IMR-90 (cell line): ENCODE data around the gene AMBRA1. TPM values are rescaled to one million over a fixed set of nuclear protein-coding genes. Genes with fewer than 3 reads are reported as not detected.

Experiments used
- ATAC-seq: fragments of 200-7000 bp; cut with Tn5 transposase; 2 replicates; pipeline ENCODE4 v1.9.1; 2020; ENCODE audit warnings: low read depth, mild to moderate bottlenecking, moderate library complexity
- BruUV-seq: library from RNA; stranded (reverse); fragments of 400-500 nt; replicated peaks from 2 replicates; lab custom pipeline; 2021; lab: Mats Ljungman, UMichigan
- CTCF ChIA-PET: fragments of 300-600 bp; formaldehyde crosslinking; extraction: SDS; loops from one replicate; lab custom pipeline; 2021; ENCODE audit warnings: antibody characterized with exemption; lab: Yijun Ruan, JAX
- POLR2A ChIA-PET: fragments of 300-600 bp; sonication (Branson Sonifier 250); formaldehyde crosslinking; loops from one replicate; lab custom pipeline; 2022; ENCODE audit warnings: antibody characterized with exemption; ENCODE audit not compliant: unreplicated experiment; lab: Charles Lee
- DNase-seq: peaks from one replicate; pipeline ENCODE4 v3.0.0; 2013
- H2AFZ ChIP-seq: replicated peaks from 2 replicates; pipeline ENCODE3; 2013; ENCODE audit warnings: low read length, mild to moderate bottlenecking; ENCODE audit not compliant: poor library complexity
- H2AK5ac ChIP-seq: 2 replicates; pipeline ENCODE4 v1.6.1; 2013; ENCODE audit warnings: low read depth, low read length, inconsistent platforms
- H2AK9ac ChIP-seq: replicated peaks from 2 replicates; pipeline ENCODE3; 2013; ENCODE audit warnings: mild to moderate bottlenecking, low read depth, low read length, moderate library complexity; ENCODE audit not compliant: poor library complexity
- H2BK120ac ChIP-seq: 2 replicates; pipeline ENCODE4 v1.6.1; 2013; ENCODE audit warnings: low read depth, low read length, inconsistent platforms
- H2BK15ac ChIP-seq: 3 replicates; pipeline ENCODE4 v1.6.1; 2013; ENCODE audit warnings: low read depth, low read length, inconsistent platforms
- H2BK20ac ChIP-seq: 2 replicates; pipeline ENCODE4 v1.6.1; 2013; ENCODE audit warnings: low read depth, mild to moderate bottlenecking, inconsistent platforms, low read length, moderate library complexity
- H2BK5ac ChIP-seq: 2 replicates; pipeline ENCODE4 v1.6.1; 2013; ENCODE audit warnings: mild to moderate bottlenecking, low read depth, low read length, inconsistent platforms; ENCODE audit not compliant: poor library complexity, severe bottlenecking
- H3K14ac ChIP-seq: replicated peaks from 2 replicates; pipeline ENCODE4 v1.6.1; 2013; ENCODE audit warnings: low read depth, low read length, inconsistent platforms
- H3K18ac ChIP-seq: 2 replicates; pipeline ENCODE4 v1.6.1; 2013; ENCODE audit warnings: low read depth, low read length, control low read depth
- H3K23ac ChIP-seq: 2 replicates; pipeline ENCODE4 v1.6.1; 2013; ENCODE audit warnings: low read depth, low read length, inconsistent platforms
- H3K27ac ChIP-seq: 2 replicates; pipeline ENCODE4 v1.5.1; 2013; ENCODE audit warnings: mild to moderate bottlenecking, control low read depth, low read length; ENCODE audit not compliant: insufficient read depth
- H3K27me3 ChIP-seq: 2 replicates; pipeline ENCODE4 v1.6.1; 2013; ENCODE audit warnings: low read length; ENCODE audit not compliant: control insufficient read depth, insufficient read depth
- H3K36me3 ChIP-seq: 2 replicates; pipeline ENCODE4 v1.6.1; 2013; ENCODE audit warnings: low read length, mixed read lengths; ENCODE audit not compliant: control insufficient read depth, insufficient read depth
- H3K4ac ChIP-seq: 2 replicates; pipeline ENCODE4 v1.6.1; 2013; ENCODE audit warnings: low read depth, low read length, inconsistent platforms
- H3K4me1 ChIP-seq: 2 replicates; pipeline ENCODE4 v1.6.1; 2013; ENCODE audit warnings: low read length, mixed read lengths; ENCODE audit not compliant: control insufficient read depth, insufficient read depth
- H3K4me2 ChIP-seq: 2 replicates; pipeline ENCODE4 v1.6.1; 2013; ENCODE audit warnings: low read depth, mild to moderate bottlenecking, control low read depth, low read length, moderate library complexity
- H3K4me3 ChIP-seq: 2 replicates; pipeline ENCODE4 v1.5.1; 2013; ENCODE audit warnings: low read depth, mild to moderate bottlenecking, control low read depth, low read length, moderate library complexity; ENCODE audit not compliant: insufficient read depth
- H3K56ac ChIP-seq: 2 replicates; pipeline ENCODE4 v1.6.1; 2013; ENCODE audit warnings: low read length, inconsistent platforms; ENCODE audit not compliant: insufficient read depth; ENCODE audit errors: extremely low read depth
- H3K79me1 ChIP-seq, 2 experiments: 2 replicates each; pipeline ENCODE4 v1.6.1; 2013; ENCODE audit warnings: low read length in 2 of 2, inconsistent platforms in 1 of 2, low read depth in 1 of 2
- H3K9ac ChIP-seq: 2 replicates; pipeline ENCODE4 v1.6.1; 2013; ENCODE audit warnings: low read depth, low read length, control low read depth
- H3K9me1 ChIP-seq: 2 replicates; pipeline ENCODE4 v1.6.1; 2013; ENCODE audit warnings: low read length, inconsistent platforms; ENCODE audit not compliant: insufficient read depth
- H3K9me3 ChIP-seq: 2 replicates; pipeline ENCODE4 v1.6.1; 2013; ENCODE audit warnings: low read length; ENCODE audit not compliant: control insufficient read depth, insufficient read depth
- H4K20me1 ChIP-seq: 2 replicates; pipeline ENCODE4 v1.6.1; 2013; ENCODE audit warnings: low read length, inconsistent platforms; ENCODE audit not compliant: insufficient read depth
- H4K5ac ChIP-seq: 2 replicates; pipeline ENCODE4 v1.6.1; 2013; ENCODE audit warnings: mild to moderate bottlenecking, low read depth, low read length, control low read depth
- H4K8ac ChIP-seq, 2 experiments: 2 replicates each; pipeline ENCODE4 v1.6.1; 2013; ENCODE audit warnings: low read depth in 2 of 2, low read length in 2 of 2, control low read depth in 1 of 2, inconsistent platforms in 1 of 2
- H4K91ac ChIP-seq: 2 replicates; pipeline ENCODE4 v1.6.1; 2013; ENCODE audit warnings: low read depth, low read length, inconsistent platforms; ENCODE audit not compliant: insufficient read depth
- BHLHE40 ChIP-seq: fragments of 150-350 bp; IDR thresholded peaks from 2 replicates; pipeline ENCODE4 v1.6.1; 2016; ENCODE audit warnings: mild to moderate bottlenecking, low read depth, low read length
- CEBPB ChIP-seq: IDR thresholded peaks from 2 replicates; pipeline ENCODE4 v1.6.1; 2012; ENCODE audit warnings: low read depth, low read length, improper control_type of control experiment
- CHD1 ChIP-seq: IDR thresholded peaks from 2 replicates; pipeline ENCODE4 v1.6.1; 2012; ENCODE audit warnings: low read depth, low read length, improper control_type of control experiment
- FOS ChIP-seq: fragments of 150-350 bp; IDR thresholded peaks from 2 replicates; pipeline ENCODE4 v1.6.1; 2016; ENCODE audit warnings: low read depth, low read length
- MAFK ChIP-seq: IDR thresholded peaks from 2 replicates; pipeline ENCODE4 v1.6.1; 2012; ENCODE audit warnings: low read depth, low read length, improper control_type of control experiment
- MAZ ChIP-seq: IDR thresholded peaks from 2 replicates; pipeline ENCODE4 v1.6.1; 2012; ENCODE audit warnings: low read depth, mild to moderate bottlenecking, low read length, improper control_type of control experiment, moderate library complexity, borderline replicate concordance
- MXI1 ChIP-seq: IDR thresholded peaks from 2 replicates; pipeline ENCODE4 v1.6.1; 2012; ENCODE audit warnings: low read depth, mild to moderate bottlenecking, low read length, moderate library complexity, borderline replicate concordance
- NFE2L2 ChIP-seq: fragments of 150-350 bp; IDR thresholded peaks from 2 replicates; pipeline ENCODE4 v1.6.1; 2016; ENCODE audit warnings: low read depth, mild to moderate bottlenecking, low read length
- POLR2A ChIP-seq: IDR thresholded peaks from 2 replicates; pipeline ENCODE4 v1.6.1; 2012; ENCODE audit warnings: mild to moderate bottlenecking, low read depth, low read length
- RAD21 ChIP-seq: IDR thresholded peaks from 2 replicates; pipeline ENCODE4 v1.6.1; 2012; ENCODE audit warnings: low read length, improper control_type of control experiment
- RCOR1 ChIP-seq: IDR thresholded peaks from 2 replicates; pipeline ENCODE4 v1.6.1; 2012; ENCODE audit warnings: mild to moderate bottlenecking, low read length, improper control_type of control experiment; ENCODE audit not compliant: insufficient replicate concordance
- RFX5 ChIP-seq: IDR thresholded peaks from 2 replicates; pipeline ENCODE4 v1.8.0; 2012; ENCODE audit warnings: low read depth, mild to moderate bottlenecking, low read length, moderate library complexity
- SMC3 ChIP-seq: fragments of 150-350 bp; IDR thresholded peaks from 2 replicates; pipeline ENCODE4 v1.6.1; 2016; ENCODE audit warnings: low read depth, mild to moderate bottlenecking, antibody characterized with exemption, low read length, moderate library complexity
- WGBS, 2 experiments: methylation state at CpG; one replicate each; pipeline versions ENCODE4 v1.1.5 to v1.1.7; 2013; ENCODE audit warnings: missing lambda C conversion rate in 2 of 2; ENCODE audit not compliant: insufficient read length in 1 of 2; ENCODE audit errors: extremely low coverage in 2 of 2; 5-methylcytosine and 5-hydroxymethylcytosine counted together
- dilution Hi-C: fragments of 300-500 bp; cut with HindIII; formaldehyde crosslinking; loops from one replicate; pipeline ENCODE4 v1.14.3; 2018; ENCODE audit warnings: low sequenced_read_pairs; ENCODE audit not compliant: unreplicated experiment
- in situ Hi-C: fragments of 300-500 bp; cut with MboI; formaldehyde crosslinking; loops from 3 replicates; pipeline ENCODE4 v1.14.3; 2019; ENCODE audit warnings: low sequenced_read_pairs, inconsistent platforms, mixed read lengths
- intact Hi-C: fragments of 100-400 bp; cut with micrococcal nuclease; formaldehyde crosslinking; loops from 2 replicates; pipeline ENCODE4 v1.10.0; 2022
- polyA plus RNA-seq, 3 experiments: library from polyadenylated mRNA; depleted of rRNA; stranded (reverse); fragments of >200 nt; gene quantifications; 2 replicates each; pipeline ENCODE4 v1.2.3, GENCODE V29; 2012; ENCODE audit warnings: low replicate concordance in 1 of 3
- total RNA-seq: library from RNA; depleted of rRNA; stranded (reverse); fragments of >200 nt; gene quantifications from 2 replicates; pipeline ENCODE4 v1.2.3, GENCODE V29; 2012
- TF ChIP-seq, protein P1 (sequence below): conservative IDR thresholded peaks from 2 replicates; pipeline ENCODE4 v1.5.1; 2012; ENCODE audit warnings: mild to moderate bottlenecking, low read depth, low read length, improper control_type of control experiment
- TF ChIP-seq, protein P2 (sequence below): fragments of 150-350 bp; IDR thresholded peaks from 2 replicates; pipeline ENCODE4 v1.6.1; 2016; ENCODE audit warnings: low read depth, mild to moderate bottlenecking, low read length, moderate library complexity, borderline replicate concordance
- TF ChIP-seq, protein P3 (sequence below): fragments of 150-350 bp; IDR thresholded peaks from 2 replicates; pipeline ENCODE4 v1.6.1; 2017; ENCODE audit warnings: mild to moderate bottlenecking, antibody characterized with exemption, low read length, low read depth

AMBRA1 gene
- total and polyA plus RNA-seq, 2 of the 4 experiments (the other 2 are of a cell fraction): 9.4 to 18.3 TPM

DNA sequence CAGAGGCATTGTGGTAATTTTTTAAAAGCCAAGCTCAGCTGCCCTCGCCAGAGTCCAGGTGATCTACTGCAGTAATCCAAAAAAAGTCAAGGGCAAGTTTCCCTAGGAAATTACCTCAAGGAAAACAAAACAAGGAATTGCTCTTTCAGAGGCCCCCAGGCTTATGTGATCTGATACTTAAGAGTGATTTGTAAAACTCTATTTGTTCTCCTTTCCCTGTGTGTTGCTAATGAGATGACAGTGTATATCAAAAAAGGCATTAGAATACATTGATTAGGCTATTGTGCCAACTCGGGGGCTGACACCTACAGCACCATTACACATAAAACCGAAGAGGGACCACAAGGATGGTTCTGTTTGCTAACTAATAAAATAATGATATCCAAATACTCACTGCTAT lies 157.7 kb downstream of the AMBRA1 start:
- Histone ChIP-seq H3K79me1 (peaks cover 0 to 6% of the 10 kb centered on the region in 2 experiments; a peak in 1 of 4 replicates), H2BK20ac (no peak overlapping the region), H3K36me3 (peaks cover 21% of the 10 kb centered on the region), H4K91ac (no peak overlapping the region), H3K23ac (no peak overlapping the region), H3K4me1 (no peaks in the 10 kb centered on the region), H2AFZ (no peak overlapping the region), H3K14ac (no peak overlapping the region), H3K27ac (no peak overlapping the region), H3K27me3 (no peaks in the 10 kb centered on the region), H3K4me3 (no peak overlapping the region), H4K8ac (no peak overlapping the region), H3K56ac (no peak overlapping the region), H2AK9ac (no peak overlapping the region), H3K4me2 (no peak overlapping the region), H3K4ac (no peak overlapping the region), H4K20me1 (peaks cover 9% of the 10 kb centered on the region; the same call in 1 of the 2 replicates), H3K9ac (no peak overlapping the region), H4K5ac (no peak overlapping the region), H3K9me1 (peaks cover 8% of the 10 kb centered on the region), H3K9me3 (no peaks in the 10 kb centered on the region), H2BK120ac (no peak overlapping the region), H3K18ac (no peak overlapping the region), H2BK5ac (no peak overlapping the region), H2BK15ac (no peak overlapping the region), H2AK5ac (no peak overlapping the region)
- no TSS peak for BruUV-seq
- CTCF ChIA-PET: interaction anchor here (2.1 kb wide), 1 partner anchor 44 kb away, joined by 5 read pairs; no protein-coding TSS in a partner anchor
- ATAC-seq (no peak), DNase-seq (no peak)
- no peak for TF ChIP-seq SMC3
- no peak for TF ChIP-seq MXI1
- no peak for TF ChIP-seq BHLHE40
- TF ChIP-seq FOS: no peak
- no peak for TF ChIP-seq RCOR1
- TF ChIP-seq MAZ: no peak
- TF ChIP-seq, protein P1, sequence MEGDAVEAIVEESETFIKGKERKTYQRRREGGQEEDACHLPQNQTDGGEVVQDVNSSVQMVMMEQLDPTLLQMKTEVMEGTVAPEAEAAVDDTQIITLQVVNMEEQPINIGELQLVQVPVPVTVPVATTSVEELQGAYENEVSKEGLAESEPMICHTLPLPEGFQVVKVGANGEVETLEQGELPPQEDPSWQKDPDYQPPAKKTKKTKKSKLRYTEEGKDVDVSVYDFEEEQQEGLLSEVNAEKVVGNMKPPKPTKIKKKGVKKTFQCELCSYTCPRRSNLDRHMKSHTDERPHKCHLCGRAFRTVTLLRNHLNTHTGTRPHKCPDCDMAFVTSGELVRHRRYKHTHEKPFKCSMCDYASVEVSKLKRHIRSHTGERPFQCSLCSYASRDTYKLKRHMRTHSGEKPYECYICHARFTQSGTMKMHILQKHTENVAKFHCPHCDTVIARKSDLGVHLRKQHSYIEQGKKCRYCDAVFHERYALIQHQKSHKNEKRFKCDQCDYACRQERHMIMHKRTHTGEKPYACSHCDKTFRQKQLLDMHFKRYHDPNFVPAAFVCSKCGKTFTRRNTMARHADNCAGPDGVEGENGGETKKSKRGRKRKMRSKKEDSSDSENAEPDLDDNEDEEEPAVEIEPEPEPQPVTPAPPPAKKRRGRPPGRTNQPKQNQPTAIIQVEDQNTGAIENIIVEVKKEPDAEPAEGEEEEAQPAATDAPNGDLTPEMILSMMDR: no peak
- TF ChIP-seq, protein P2, sequence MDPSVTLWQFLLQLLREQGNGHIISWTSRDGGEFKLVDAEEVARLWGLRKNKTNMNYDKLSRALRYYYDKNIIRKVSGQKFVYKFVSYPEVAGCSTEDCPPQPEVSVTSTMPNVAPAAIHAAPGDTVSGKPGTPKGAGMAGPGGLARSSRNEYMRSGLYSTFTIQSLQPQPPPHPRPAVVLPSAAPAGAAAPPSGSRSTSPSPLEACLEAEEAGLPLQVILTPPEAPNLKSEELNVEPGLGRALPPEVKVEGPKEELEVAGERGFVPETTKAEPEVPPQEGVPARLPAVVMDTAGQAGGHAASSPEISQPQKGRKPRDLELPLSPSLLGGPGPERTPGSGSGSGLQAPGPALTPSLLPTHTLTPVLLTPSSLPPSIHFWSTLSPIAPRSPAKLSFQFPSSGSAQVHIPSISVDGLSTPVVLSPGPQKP: no peak
- TF ChIP-seq MAFK: no peak
- no peak for TF ChIP-seq RFX5
- TF ChIP-seq CEBPB: no peak
- TF ChIP-seq POLR2A: no peak
- no peak for TF ChIP-seq NFE2L2
- TF ChIP-seq CHD1: no peak
- TF ChIP-seq, protein P3, sequence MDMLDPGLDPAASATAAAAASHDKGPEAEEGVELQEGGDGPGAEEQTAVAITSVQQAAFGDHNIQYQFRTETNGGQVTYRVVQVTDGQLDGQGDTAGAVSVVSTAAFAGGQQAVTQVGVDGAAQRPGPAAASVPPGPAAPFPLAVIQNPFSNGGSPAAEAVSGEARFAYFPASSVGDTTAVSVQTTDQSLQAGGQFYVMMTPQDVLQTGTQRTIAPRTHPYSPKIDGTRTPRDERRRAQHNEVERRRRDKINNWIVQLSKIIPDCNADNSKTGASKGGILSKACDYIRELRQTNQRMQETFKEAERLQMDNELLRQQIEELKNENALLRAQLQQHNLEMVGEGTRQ: no peak
- no peak for TF ChIP-seq RAD21
- WGBS, 2 experiments: no CpG with 5 or more reads among the region's 3 CpGs
- intact Hi-C loops (no loop called here), in situ Hi-C loops (no loop called here), dilution Hi-C loops (no loop called here)
- POLR2A ChIA-PET: no interaction called here
